ENCODE results near the gene MYO9B. TPM values are rescaled to one million over a fixed set of nuclear protein-coding genes. Genes with fewer than 3 reads are reported as not detected.
A peak's percentile ranks its signal among the peaks of the same experiment; 100 is the strongest.

MYO9B gene
- total and polyA plus RNA-seq, 10 donors = 70.5 to 329 (median 256) TPM

DNA sequence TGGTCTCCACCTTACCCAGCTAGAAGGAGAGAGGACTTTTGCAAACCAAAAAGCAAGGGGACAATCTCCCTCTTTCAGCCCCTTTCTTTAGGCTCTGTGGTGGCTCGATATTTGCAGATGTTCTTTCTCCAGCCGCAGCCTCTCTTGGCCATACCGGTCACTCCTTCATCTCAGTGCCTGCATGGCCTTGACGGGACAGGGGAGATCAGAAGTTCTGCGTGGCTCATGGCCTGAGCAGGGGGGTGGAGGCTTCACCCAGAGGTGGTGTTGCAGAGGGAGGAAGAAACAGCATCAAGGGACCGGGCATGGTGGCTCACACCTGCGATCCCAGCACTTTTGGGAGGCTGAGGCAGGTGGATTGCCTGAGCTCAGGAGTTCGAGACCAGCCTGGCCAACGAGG, 53.2 kb downstream of the MYO9B start:
- DNase-seq = no peak
- H3K27ac ChIP-seq = peak overlapping the region in 7 of 8 donors; percentile 4 to 93 (median 91)
- H3K4me3 ChIP-seq = no peak overlapping the region
- H3K27me3 ChIP-seq (replicated peaks in 1 of 7) = no peaks in the 10 kb centered on the region
- peaks cover 32 to 100% (median 69%) of the 10 kb centered on the region in 6 donors for H3K4me1 ChIP-seq
- no peaks in the 10 kb centered on the region for H3K9me3 ChIP-seq
- intact Hi-C loops (cut with DNase I; ENCODE audit: low total_unique reads) = loop anchor here (5.0 kb wide), 1 partner anchor 52 kb away; the partner anchor contains the start of genes HAUS8 and MYO9B
- TF ChIP-seq, protein P1, sequence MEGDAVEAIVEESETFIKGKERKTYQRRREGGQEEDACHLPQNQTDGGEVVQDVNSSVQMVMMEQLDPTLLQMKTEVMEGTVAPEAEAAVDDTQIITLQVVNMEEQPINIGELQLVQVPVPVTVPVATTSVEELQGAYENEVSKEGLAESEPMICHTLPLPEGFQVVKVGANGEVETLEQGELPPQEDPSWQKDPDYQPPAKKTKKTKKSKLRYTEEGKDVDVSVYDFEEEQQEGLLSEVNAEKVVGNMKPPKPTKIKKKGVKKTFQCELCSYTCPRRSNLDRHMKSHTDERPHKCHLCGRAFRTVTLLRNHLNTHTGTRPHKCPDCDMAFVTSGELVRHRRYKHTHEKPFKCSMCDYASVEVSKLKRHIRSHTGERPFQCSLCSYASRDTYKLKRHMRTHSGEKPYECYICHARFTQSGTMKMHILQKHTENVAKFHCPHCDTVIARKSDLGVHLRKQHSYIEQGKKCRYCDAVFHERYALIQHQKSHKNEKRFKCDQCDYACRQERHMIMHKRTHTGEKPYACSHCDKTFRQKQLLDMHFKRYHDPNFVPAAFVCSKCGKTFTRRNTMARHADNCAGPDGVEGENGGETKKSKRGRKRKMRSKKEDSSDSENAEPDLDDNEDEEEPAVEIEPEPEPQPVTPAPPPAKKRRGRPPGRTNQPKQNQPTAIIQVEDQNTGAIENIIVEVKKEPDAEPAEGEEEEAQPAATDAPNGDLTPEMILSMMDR (IDR thresholded peaks at IDR 0.05 in 8 of 11, conservative IDR thresholded peaks at IDR 0.05 in 3 of 11) = no peak
- TF ChIP-seq POLR2A (IDR thresholded peaks at IDR 0.05) = no peak
- no peak for TF ChIP-seq POLR2AphosphoS5 (IDR thresholded peaks at IDR 0.05)
- 78 to 92% (median 89%) methylated on average over 9 of the region's 9 CpGs for WGBS, 5 donors
- H3K36me3 ChIP-seq = peaks cover 0 to 44% (median 0%) of the 10 kb centered on the region in 6 donors

DNA sequence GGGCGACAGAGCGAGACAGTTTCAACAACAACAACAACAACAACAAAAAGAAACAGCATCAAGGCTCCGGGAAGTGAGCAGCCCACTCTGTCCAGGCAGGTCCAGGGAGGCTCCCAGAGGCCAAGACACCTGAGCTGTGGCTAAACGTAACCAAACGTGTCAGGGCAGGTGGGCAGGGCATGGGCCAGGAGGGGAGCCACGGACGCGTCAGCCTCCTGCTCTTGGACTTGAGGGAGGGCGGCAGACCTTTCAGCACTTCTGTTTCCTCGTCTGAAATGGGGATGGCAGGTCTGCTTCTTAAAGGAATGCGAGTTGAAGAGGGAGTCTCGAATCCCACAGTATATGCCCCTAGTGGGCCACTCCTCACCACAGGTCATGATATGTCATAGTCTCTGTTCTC, 53.8 kb downstream of the MYO9B start:
- peaks cover 31 to 100% (median 69%) of the 10 kb centered on the region in 6 donors for H3K4me1 ChIP-seq
- intact Hi-C loops (cut with DNase I; ENCODE audit: low total_unique reads) = loop anchor here (5.0 kb wide), 1 partner anchor 52 kb away; the partner anchor contains the start of genes HAUS8 and MYO9B
- no peaks in the 10 kb centered on the region for H3K27me3 ChIP-seq (replicated peaks in 1 of 7)
- 76 to 92% (median 86%) methylated on average over 11 to 12 of the region's 12 CpGs for WGBS, 5 donors
- peaks cover 0 to 43% (median 0%) of the 10 kb centered on the region in 6 donors for H3K36me3 ChIP-seq
- H3K4me3 ChIP-seq = no peak overlapping the region
- H3K27ac ChIP-seq = peak overlapping the region in 4 of 8 donors; percentile 26 to 92 (median 59)
- no peak for DNase-seq
- peak in 1 of 3 donors; percentile 60 for TF ChIP-seq POLR2AphosphoS5 (IDR thresholded peaks at IDR 0.05)
- TF ChIP-seq, protein P1 (IDR thresholded peaks at IDR 0.05 in 8 of 11, conservative IDR thresholded peaks at IDR 0.05 in 3 of 11) = no peak
- no peaks in the 10 kb centered on the region for H3K9me3 ChIP-seq

DNA sequence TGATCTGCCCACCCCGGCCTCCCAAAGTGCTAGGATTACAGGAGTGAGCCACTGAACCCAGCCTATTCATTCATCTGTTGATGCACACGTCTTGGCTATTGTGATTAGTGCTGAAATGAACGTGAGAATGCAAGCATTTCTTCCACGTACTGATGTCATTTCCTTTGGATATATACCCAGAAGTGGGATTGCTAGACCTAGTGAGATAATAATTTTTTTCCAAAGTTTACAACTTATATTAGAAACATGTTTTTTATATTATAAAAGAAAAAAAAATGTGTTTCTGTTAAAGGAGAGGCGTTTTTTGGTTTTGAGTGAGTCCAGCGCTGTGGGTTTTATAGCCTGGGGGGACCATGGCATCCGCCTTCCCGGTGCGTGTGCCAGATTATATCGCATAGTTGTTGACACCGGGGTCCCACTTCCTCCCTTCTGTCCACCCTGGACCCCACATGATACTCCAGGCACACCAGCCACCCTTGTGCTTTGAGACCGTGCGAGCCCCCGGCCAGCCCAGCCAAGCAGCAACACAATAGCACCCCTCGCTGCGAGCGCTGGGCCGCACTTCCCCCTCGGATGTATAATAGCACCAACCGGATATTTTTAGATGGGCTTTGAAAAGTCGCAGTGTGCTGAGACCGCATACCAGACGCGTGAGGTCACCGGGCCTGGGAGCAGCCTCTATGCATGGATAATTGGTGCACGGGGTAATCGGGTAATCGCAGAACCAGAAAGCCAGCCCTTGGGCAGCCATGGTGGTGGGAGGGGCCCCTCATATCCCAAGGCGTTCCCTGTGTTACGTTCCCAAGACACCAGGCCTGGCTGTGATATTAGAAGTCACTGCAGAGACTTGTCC, 59.6 kb downstream of the MYO9B start:
- Histone ChIP-seq H3K27ac (peak overlapping the region; percentile 75 to 94 (median 86)), H3K9me3 (no peaks in the 10 kb centered on the region), H3K36me3 (peaks cover 0 to 48% (median 0%) of the 10 kb centered on the region in 6 donors), H3K4me3 (peak overlapping the region in 2 of 8 donors; percentile 10 to 34), H3K4me1 (peaks cover 29 to 100% (median 70%) of the 10 kb centered on the region in 6 donors), H3K27me3 (replicated peaks in 1 of 7) (no peaks in the 10 kb centered on the region)
- intact Hi-C loops (cut with DNase I; ENCODE audit: low total_unique reads) = no loop called here
- DNase-seq = peak; percentile 94
- TF ChIP-seq, protein P1 (IDR thresholded peaks at IDR 0.05 in 8 of 11, conservative IDR thresholded peaks at IDR 0.05 in 3 of 11) = peak; percentile 22 to 60 (median 45)
- TF ChIP-seq POLR2A (IDR thresholded peaks at IDR 0.05) = no peak
- peak; percentile 83 to 88 (median 87) for TF ChIP-seq POLR2AphosphoS5 (IDR thresholded peaks at IDR 0.05)
- 10 to 17% (median 14%) methylated on average over 27 to 30 of the region's 30 CpGs for WGBS, 5 donors

DNA sequence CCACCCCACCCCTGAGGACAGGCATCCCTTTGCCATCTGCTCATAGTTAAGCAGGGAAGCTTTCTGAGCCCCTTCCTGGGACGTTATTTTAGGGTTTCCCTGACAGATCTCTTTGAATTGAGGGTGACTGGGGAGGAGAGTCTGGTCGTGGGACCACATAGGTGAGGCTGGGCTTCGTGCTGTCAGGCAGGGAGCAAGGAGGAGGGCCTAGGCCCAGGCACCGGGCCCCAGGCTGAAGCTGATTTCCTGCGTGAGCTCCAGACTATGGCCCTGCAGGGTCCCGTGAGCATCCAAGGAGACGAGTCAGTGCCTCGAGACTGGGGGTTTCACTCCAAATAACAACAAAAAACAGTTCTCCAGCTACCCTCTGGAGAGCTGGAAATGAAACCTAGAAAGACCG, 60.4 kb downstream of the MYO9B start:
- no peaks in the 10 kb centered on the region for H3K9me3 ChIP-seq
- peak overlapping the region; percentile 75 to 94 (median 86) for H3K27ac ChIP-seq
- H3K36me3 ChIP-seq = peaks cover 0 to 49% (median 0%) of the 10 kb centered on the region in 6 donors
- DNase-seq = no peak
- intact Hi-C loops (cut with DNase I; ENCODE audit: low total_unique reads) = no loop called here
- no peaks in the 10 kb centered on the region for H3K27me3 ChIP-seq (replicated peaks in 1 of 7)
- peaks cover 29 to 97% (median 67%) of the 10 kb centered on the region in 6 donors for H3K4me1 ChIP-seq
- peak overlapping the region in 1 of 8 donors; percentile 34 for H3K4me3 ChIP-seq
- TF ChIP-seq POLR2A (IDR thresholded peaks at IDR 0.05) (no peak), POLR2AphosphoS5 (IDR thresholded peaks at IDR 0.05) (no peak)
- TF ChIP-seq, protein P1 (IDR thresholded peaks at IDR 0.05 in 8 of 11, conservative IDR thresholded peaks at IDR 0.05 in 3 of 11) = no peak
- 56 to 77% (median 62%) methylated on average over 8 to 9 of the region's 9 CpGs for WGBS, 5 donors

Measured in spleen (tissue), 11 donors.